ENCODE measurements around the gene TMEM266.

DNA sequence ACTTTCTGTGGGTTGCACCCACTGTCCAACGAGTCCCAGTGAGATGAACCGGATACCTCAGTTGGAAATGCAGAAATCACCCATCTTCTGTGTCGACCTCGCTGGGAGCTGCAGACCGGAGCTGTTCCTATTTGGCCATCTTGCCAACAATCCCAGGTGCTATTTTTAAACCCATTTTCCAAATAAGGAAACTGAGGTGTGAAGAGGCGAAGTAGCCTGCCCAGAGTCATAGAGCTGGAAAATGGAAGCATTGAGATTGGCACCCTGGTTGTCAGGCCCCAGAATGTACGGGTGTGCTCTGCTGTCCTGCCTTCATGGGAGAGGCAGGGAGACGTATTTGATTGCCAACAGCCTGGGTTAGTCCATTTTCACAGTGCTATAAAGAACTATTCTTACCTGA lies 39.6 kb downstream of the TMEM266 start:
- TF ChIP-seq EP300 (IDR thresholded peaks at IDR 0.05), result no peak
- TF ChIP-seq, protein P1, sequence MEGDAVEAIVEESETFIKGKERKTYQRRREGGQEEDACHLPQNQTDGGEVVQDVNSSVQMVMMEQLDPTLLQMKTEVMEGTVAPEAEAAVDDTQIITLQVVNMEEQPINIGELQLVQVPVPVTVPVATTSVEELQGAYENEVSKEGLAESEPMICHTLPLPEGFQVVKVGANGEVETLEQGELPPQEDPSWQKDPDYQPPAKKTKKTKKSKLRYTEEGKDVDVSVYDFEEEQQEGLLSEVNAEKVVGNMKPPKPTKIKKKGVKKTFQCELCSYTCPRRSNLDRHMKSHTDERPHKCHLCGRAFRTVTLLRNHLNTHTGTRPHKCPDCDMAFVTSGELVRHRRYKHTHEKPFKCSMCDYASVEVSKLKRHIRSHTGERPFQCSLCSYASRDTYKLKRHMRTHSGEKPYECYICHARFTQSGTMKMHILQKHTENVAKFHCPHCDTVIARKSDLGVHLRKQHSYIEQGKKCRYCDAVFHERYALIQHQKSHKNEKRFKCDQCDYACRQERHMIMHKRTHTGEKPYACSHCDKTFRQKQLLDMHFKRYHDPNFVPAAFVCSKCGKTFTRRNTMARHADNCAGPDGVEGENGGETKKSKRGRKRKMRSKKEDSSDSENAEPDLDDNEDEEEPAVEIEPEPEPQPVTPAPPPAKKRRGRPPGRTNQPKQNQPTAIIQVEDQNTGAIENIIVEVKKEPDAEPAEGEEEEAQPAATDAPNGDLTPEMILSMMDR (IDR thresholded peaks at IDR 0.05), result no peak

Measured in suprapubic skin (tissue), 3 donors.